ENCODE results near the gene SH2D1B. TPM values are rescaled to one million over a fixed set of nuclear protein-coding genes. Genes with fewer than 3 reads are reported as not detected.
A peak's percentile ranks its signal among the peaks of the same experiment; 100 is the strongest.
"Not testable (repeated sequence)": the region's sequence is repeated elsewhere in the genome, so short reads cannot be mapped to it uniquely, and the experiment has no call there.

The SH2D1B gene
- polyA plus RNA-seq (ENCODE audit: low read depth in 6 of 6) = 1 to 10 TPM in 1 of 6 donors, under 1 TPM in 5; 0.21 to 1.2 (median 0.42) TPM

DNA sequence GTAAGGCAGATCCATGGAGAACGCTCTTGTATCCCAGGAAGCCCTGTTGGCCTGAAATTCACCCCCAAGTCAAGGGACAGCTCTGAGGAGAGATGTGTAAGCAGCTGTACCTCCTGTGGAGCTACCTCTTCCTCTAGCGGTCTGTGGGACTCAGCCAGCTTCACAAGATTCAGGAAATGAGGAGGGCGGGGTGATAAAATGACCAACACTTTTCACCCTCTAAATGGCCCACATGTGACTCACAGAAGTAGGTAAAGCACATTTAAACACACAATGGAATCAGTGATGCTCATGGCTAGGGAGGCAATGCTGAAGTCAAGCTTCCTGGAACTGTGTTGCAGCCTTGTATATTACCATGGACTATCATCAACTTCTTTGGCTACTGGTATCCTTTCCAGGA lies at the start of gene SH2D1B:
TSS of gene SH2D1B (minus strand) at position 135 of the 400 bp plus-strand sequence. CDS start at position 15, 120 bp downstream.
- Mint-ChIP-seq H3K36me3 (no peaks in the 10 kb centered on the region), H3K27me3 (peaks cover 18 to 25% (median 19%) of the 10 kb centered on the region in 3 donors), H3K4me1 (no peaks in the 10 kb centered on the region), H3K4me3 (peak within 1 kb of the TSS in 1 of 8 donors; percentile 26), H3K27ac (no peak within 1 kb of the TSS), H3K9me3 (no peaks in the 10 kb centered on the region)
- no peak for ATAC-seq (ENCODE audit: low read depth in 2 of 2)
- no peak for DNase-seq

- H3K4me1 Mint-ChIP-seq = no peaks in the 10 kb centered on the region
- H3K27ac Mint-ChIP-seq = no peak overlapping the region
- no peaks in the 10 kb centered on the region for H3K36me3 Mint-ChIP-seq
Measured at GRCh38 chr1:162458236-162458635, 46.3 kb upstream of the SH2D1B start.

DNA sequence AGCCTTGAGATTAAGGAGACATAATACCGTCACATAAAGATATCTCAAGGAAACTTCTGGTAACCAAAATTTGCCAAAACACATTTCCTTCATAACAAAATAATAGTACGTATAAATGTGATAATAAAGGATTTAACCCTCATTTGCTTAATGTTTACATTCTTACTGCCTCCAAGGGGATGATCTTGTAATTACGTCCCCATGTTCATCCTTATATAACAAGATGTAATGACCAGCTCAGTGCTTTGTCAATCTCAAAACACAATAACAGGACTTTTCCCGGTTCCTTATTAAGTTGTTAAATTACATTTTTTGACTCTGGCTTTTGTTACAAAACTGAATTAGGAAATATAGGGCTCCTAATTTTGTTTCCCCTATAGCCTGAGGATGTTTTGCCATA lies 44.4 kb upstream of the SH2D1B start:
- DNase-seq (no peak), ATAC-seq (ENCODE audit: low read depth in 2 of 2) (no peak)
- H3K9me3 Mint-ChIP-seq = peaks cover 0 to 11% (median 4%) of the 10 kb centered on the region in 7 donors
- no peaks in the 10 kb centered on the region for H3K36me3 Mint-ChIP-seq
- H3K27ac Mint-ChIP-seq = no peak overlapping the region
- no peaks in the 10 kb centered on the region for H3K4me1 Mint-ChIP-seq
- H3K27me3 Mint-ChIP-seq = peaks cover 0 to 8% (median 4%) of the 10 kb centered on the region in 3 donors
- H3K4me3 Mint-ChIP-seq = no peak overlapping the region

More at GRCh38 chr1:162458236-162458635, 46.3 kb upstream of the SH2D1B start:
- ATAC-seq (ENCODE audit: low read depth in 2 of 2) = no peak
- Mint-ChIP-seq H3K9me3 (peaks cover 0 to 11% (median 2%) of the 10 kb centered on the region in 7 donors), H3K4me3 (no peak overlapping the region), H3K27me3 (peaks cover 0 to 8% (median 0%) of the 10 kb centered on the region in 3 donors)
- DNase-seq = no peak

DNA sequence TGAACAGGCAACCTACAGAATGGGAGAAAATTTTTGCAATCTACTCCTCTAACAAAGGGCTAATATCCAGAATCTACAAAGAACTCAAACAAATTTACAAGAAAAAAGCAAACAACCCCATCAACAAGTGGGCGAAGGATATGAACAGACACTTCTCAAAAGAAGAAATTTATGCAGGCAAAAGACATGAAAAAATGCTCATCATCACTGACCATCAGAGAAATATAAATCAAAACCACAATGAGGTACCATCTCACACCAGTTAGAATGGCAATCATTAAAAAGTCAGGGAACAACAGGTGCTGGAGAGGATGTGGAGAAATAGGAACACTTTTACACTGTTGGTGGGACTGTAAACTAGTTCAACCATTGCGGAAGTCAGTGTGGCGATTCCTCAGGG lies 42.4 kb upstream of the SH2D1B start:
- not testable (repeated sequence) for DNase-seq; H3K36me3 Mint-ChIP-seq; H3K27me3 Mint-ChIP-seq; H3K4me1 Mint-ChIP-seq; H3K4me3 Mint-ChIP-seq; H3K27ac Mint-ChIP-seq; ATAC-seq (ENCODE audit: low read depth in 2 of 2)
- H3K9me3 Mint-ChIP-seq = peaks cover 0 to 11% (median 4%) of the 10 kb centered on the region in 7 donors

GRCh38 chr1:162446946-162447345 lies 35.0 kb upstream of the SH2D1B start:
- Mint-ChIP-seq H3K27me3 (peaks cover 27 to 54% (median 29%) of the 10 kb centered on the region in 3 donors), H3K27ac (no peak overlapping the region), H3K4me1 (no peaks in the 10 kb centered on the region), H3K4me3 (no peak overlapping the region), H3K9me3 (no peaks in the 10 kb centered on the region), H3K36me3 (no peaks in the 10 kb centered on the region)
- ATAC-seq (ENCODE audit: low read depth in 2 of 2) = no peak
- no peak for DNase-seq

GRCh38 chr1:162444903-162445302 lies 33.0 kb upstream of the SH2D1B start:
- ATAC-seq (ENCODE audit: low read depth in 2 of 2) (no peak), DNase-seq (no peak)
- no peaks in the 10 kb centered on the region for H3K4me1 Mint-ChIP-seq
- no peak overlapping the region for H3K27ac Mint-ChIP-seq
- H3K36me3 Mint-ChIP-seq = no peaks in the 10 kb centered on the region
- no peak overlapping the region for H3K4me3 Mint-ChIP-seq
- H3K9me3 Mint-ChIP-seq = peaks cover 0 to 2% (median 0%) of the 10 kb centered on the region in 7 donors
- H3K27me3 Mint-ChIP-seq = peaks cover 35 to 57% (median 37%) of the 10 kb centered on the region in 3 donors

DNA sequence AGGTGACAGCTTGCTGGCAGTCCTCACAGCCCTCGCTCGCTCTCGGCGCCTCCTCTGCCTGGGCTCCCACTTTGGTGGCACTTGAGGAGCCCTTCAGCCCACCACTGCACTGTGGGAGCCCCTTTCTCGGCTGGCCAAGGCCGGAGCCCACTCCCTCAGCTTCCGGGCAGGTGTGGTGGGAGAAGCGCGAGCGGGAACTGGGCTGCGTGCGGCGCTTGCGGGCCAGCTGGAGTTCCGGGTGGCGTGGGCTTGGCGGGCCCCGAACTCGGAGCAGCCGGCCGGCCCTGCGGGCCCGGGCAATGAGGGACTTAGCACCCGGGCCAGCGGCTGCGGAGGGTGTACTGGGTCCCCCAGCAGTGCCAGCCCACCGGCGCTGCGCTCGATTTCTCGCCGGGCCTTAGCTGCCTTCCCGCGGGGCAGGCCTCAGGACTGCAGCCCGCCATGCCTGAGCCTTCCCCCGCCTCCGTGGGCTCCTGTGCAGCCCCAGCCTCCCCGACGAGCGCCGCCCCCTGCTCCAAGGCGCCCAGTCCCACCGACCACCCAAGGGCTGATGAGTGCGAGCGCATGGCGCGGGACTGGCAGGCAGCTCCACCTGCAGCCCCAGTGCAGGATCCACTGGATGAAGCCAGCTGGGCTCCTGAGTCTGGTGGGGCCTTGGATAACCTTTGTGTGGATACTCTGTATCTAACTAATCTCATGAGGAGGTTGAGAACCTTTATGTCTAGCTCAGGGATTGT lies 21.2 kb upstream of the SH2D1B start:
- H3K4me1 Mint-ChIP-seq; ATAC-seq (ENCODE audit: low read depth in 2 of 2); H3K4me3 Mint-ChIP-seq; H3K9me3 Mint-ChIP-seq; H3K27me3 Mint-ChIP-seq; H3K27ac Mint-ChIP-seq; H3K36me3 Mint-ChIP-seq; DNase-seq: not testable (repeated sequence)

GRCh38 chr1:162430583-162430982 lies 18.6 kb upstream of the SH2D1B start:
- DNase-seq = no peak
- Mint-ChIP-seq H3K9me3 (peaks cover 0 to 9% (median 2%) of the 10 kb centered on the region in 7 donors), H3K4me3 (no peak overlapping the region), H3K4me1 (no peaks in the 10 kb centered on the region), H3K27ac (no peak overlapping the region), H3K27me3 (peaks cover 0 to 9% (median 5%) of the 10 kb centered on the region in 3 donors), H3K36me3 (no peaks in the 10 kb centered on the region)
- no peak for ATAC-seq (ENCODE audit: low read depth in 2 of 2)

DNA sequence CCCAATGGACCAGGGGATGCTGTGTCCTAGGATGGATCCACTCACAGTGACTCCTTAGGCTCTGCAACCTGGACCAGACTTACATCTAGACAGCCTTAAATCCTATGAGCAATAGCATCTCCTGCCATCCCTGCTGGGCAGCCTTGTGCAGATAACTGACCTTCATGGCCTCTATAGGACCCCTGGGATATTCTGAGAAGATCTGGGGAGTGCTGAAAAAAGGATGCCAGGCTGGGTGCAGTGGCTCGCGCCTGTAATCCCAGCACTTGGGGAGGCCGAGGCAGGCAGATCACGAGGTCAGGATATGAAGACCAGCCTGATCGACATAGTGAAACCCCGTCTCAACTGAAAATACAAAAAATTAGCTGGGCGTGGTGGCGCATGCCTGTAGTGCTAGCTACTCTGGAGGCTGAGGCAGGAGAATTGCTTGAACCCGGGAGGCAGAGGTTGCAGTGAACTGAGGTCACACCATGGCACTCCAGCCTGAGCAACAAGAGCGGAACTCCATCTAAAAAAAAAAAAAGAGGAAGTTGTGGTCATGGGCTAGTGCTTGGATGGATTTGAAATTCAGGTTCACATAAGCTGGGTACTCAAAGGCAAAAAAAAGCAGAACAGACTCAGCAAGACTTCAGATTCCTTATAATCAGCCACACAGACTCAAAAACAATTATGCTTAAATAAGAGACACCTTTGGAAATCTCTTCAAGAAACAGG lies 10.9 kb upstream of the SH2D1B start:
- peak; percentile 8 for DNase-seq
- no peak overlapping the region for H3K27ac Mint-ChIP-seq
- H3K4me3 Mint-ChIP-seq = peak overlapping the region in 1 of 8 donors; percentile 11

DNA sequence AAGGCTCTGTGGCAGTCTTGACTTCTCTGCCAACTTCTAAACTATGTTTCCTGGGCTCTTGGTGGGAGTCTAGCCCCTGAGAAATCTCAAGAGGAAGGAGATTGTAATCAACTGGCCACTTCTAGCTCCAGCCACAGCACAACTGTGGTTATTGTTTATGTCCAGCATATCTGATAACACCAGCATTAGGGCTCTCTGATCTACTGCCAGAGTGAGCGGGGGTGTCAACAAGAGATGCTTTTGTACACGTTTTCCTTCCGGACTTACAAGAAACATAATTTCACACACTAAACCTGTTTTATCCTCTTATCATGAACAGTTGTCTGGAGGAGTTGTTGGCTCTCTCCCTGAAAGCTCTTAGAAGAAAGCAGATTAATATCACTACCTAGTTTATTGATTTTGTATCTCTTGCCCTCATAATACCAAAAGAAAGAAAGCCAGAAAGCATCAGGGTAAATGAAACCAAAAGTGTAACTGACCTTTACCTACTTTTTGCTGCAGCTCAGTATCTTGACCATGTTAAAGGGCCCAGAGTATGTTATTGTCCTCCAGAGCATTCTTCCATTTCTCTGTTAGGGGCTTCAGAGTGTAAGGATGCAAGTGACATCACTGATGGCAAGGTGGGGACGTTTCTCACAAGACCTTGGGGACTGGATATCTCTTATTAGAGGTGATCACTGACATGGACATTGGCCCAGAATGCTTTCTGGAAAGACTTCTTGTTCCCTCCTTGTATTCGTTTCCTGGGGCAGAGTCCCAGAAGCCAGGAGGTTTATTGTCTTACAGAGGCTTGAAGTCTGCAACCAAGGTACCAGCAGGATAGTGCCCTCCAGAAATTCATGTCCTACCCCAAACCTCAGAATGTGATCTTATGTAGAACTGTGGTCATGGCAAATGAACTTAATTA lies 9.6 kb upstream of the SH2D1B start:
- Mint-ChIP-seq H3K36me3 (no peaks in the 10 kb centered on the region), H3K27me3 (peaks cover 13 to 31% (median 13%) of the 10 kb centered on the region in 3 donors), H3K9me3 (peaks cover 0 to 4% (median 0%) of the 10 kb centered on the region in 7 donors), H3K4me1 (peaks cover 4 to 22% (median 10%) of the 10 kb centered on the region in 3 donors), H3K27ac (no peak overlapping the region), H3K4me3 (no peak overlapping the region)
- DNase-seq (no peak), ATAC-seq (ENCODE audit: low read depth in 2 of 2) (no peak)

More for the DNA sequence above, 10.9 kb upstream of the SH2D1B start:
- peak; percentile 25 to 51 for ATAC-seq (ENCODE audit: low read depth in 2 of 2)
- H3K27me3 Mint-ChIP-seq = peaks cover 5 to 25% (median 13%) of the 10 kb centered on the region in 3 donors
- H3K36me3 Mint-ChIP-seq = no peaks in the 10 kb centered on the region
- peaks cover 0 to 4% (median 0%) of the 10 kb centered on the region in 7 donors for H3K9me3 Mint-ChIP-seq
- H3K4me1 Mint-ChIP-seq = peaks cover 4 to 22% (median 10%) of the 10 kb centered on the region in 3 donors

- H3K4me1 Mint-ChIP-seq = peaks cover 4 to 22% (median 10%) of the 10 kb centered on the region in 3 donors
- DNase-seq (no peak), ATAC-seq (ENCODE audit: low read depth in 2 of 2) (no peak)
- H3K4me3 Mint-ChIP-seq = no peak overlapping the region
- H3K27ac Mint-ChIP-seq = no peak overlapping the region
- peaks cover 13 to 21% (median 20%) of the 10 kb centered on the region in 3 donors for H3K27me3 Mint-ChIP-seq
- peaks cover 0 to 2% (median 0%) of the 10 kb centered on the region in 7 donors for H3K9me3 Mint-ChIP-seq
- no peaks in the 10 kb centered on the region for H3K36me3 Mint-ChIP-seq
Measured at GRCh38 chr1:162420120-162420519, 8.2 kb upstream of the SH2D1B start.

DNA sequence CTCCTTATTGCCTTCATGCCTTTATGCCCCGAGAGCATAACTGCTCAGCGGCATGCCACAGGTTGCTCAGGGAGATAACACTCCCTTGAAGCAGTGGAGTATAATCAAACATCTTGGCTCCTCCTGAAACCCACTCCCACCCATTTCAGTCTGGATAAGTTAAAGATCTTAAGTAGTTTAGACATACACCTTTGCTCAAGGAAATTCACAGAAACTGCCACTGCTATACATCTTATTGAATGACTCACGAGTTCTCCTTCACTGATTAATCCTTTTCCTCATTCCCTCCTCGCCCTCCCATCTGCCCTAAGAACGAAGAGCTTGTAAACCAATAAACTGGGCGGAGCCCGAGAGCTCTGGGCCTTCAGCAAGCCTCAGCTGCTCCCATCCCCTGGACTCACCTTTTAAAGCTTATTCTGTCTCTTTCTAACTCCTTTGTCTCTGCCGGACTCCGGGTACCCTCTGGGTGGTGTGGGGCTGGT lies 7.6 kb upstream of the SH2D1B start:
- peak overlapping the region in 1 of 8 donors; percentile 54 for H3K4me3 Mint-ChIP-seq
- H3K4me1 Mint-ChIP-seq = peaks cover 4 to 22% (median 10%) of the 10 kb centered on the region in 3 donors
- peaks cover 13 to 19% (median 14%) of the 10 kb centered on the region in 3 donors for H3K27me3 Mint-ChIP-seq
- DNase-seq; H3K36me3 Mint-ChIP-seq; H3K27ac Mint-ChIP-seq; H3K9me3 Mint-ChIP-seq; ATAC-seq (ENCODE audit: low read depth in 2 of 2): not testable (repeated sequence)

DNA sequence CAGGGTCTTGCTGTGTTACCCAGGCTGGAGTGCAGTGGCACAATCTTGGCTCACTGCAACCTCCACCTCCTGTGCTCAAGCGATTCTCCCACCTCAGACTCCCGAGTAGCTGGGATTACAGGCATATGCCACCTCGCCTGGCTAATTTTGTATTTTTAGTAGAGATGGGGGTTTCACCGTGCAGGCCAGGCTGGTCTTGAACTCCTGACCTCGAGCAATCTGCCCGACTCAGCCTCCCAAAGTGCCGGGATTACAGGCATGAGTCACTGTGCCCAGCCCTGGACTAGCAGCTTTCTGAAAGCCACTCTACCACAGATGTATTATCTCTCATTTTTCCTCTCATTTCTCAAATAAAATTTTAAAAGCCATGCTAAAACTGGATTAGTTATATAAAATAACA lies 6.6 kb upstream of the SH2D1B start:
- DNase-seq; H3K4me3 Mint-ChIP-seq; H3K9me3 Mint-ChIP-seq; H3K36me3 Mint-ChIP-seq; ATAC-seq (ENCODE audit: low read depth in 2 of 2): not testable (repeated sequence)
- Mint-ChIP-seq H3K27ac (peak overlapping the region in 1 of 6 donors; percentile 48), H3K27me3 (peaks cover 9 to 17% (median 13%) of the 10 kb centered on the region in 3 donors), H3K4me1 (peaks cover under 1 to 18% (median 8%) of the 10 kb centered on the region in 3 donors)
